Stimulated activated CD4-positive, alpha-beta T cell treated with anti-CD3 and anti-CD28 coated beads, Interleukin-15, amount 100 ng/mL, for 1 hour (primary cell): ENCODE data around the gene PNKD.

Source experiments
- DNase-seq, 2 donors: peaks; one replicate each; pipeline ENCODE4 v3.0.0-alpha.2; 2020; ENCODE audit warnings: low read depth in 1 of 2, low spot score in 1 of 2

The PNKD gene

DNA sequence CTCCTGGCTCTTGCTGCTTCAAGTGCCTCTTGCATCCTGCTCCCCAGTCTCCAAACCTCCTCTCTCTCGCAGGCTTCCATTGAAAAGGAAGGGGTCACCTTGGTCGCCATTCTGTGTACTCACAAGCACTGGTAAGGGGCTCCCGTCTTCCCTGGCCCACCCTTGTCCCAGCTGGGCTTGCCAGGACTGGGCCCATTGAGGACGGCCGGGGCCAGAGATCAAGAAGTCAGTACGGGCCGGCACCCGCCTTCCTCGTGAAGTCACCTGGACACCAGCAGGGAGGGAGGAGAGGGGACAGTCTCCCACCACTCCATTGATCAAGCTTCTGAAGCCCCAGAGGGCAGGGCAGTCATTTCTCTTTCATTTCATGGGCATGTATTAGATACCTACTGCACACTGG, 70.3 kb downstream of the PNKD start:
- no peak for DNase-seq

DNA sequence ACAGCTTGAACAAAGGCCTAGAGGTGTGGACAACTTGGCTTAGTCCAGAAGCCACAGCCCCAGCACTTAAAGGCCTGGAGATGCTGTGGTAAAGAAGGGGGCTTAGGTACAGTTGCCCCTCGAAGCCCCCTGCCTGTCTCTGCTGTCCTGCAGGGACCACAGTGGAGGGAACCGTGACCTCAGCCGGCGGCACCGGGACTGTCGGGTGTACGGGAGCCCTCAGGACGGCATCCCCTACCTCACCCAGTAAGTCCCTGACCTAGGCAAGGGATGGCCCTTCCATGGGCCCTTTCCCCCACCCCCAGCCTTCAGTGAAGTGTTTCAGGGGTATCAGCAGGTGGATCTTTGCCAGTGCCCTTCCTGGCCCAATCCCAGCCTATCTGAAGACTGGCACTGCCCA, 71.1 kb downstream of the PNKD start:
- DNase-seq = no peak

GRCh38 chr2:218342837-218343236, 72.5 kb downstream of the PNKD start:
- DNase-seq = no peak

GRCh38 chr2:218343591-218343990, 73.3 kb downstream of the PNKD start:
- no peak for DNase-seq

DNA sequence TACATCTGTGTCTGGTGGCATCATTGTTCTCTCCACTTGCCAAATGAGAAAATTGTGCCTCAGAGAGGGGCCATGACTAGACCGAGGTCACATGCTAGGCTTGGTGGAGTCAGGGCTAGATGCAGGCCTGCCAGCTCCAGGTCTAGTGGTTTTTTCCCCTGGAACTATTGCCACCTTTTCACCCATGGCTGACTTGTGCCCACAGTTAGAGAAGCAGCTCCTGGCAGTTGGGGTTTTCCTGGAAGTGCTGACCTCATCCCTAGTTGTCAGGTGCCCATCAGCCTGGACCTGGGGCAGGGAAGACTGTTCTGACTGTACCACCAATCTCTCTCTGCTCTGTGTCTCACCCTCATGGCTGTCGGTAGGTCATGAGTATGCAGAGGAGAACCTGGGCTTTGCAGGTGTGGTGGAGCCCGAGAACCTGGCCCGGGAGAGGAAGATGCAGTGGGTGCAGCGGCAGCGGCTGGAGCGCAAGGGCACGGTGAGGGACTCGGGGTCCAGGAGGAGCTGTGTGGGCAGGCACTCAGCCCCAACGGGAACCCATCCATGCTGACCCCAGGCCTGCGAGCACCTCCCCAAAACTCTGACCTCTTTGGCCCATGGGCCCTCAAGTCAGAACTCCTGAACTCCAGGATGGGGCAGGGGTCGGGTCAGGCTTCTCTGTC, 73.9 kb downstream of the PNKD start:
- no peak for DNase-seq

DNA sequence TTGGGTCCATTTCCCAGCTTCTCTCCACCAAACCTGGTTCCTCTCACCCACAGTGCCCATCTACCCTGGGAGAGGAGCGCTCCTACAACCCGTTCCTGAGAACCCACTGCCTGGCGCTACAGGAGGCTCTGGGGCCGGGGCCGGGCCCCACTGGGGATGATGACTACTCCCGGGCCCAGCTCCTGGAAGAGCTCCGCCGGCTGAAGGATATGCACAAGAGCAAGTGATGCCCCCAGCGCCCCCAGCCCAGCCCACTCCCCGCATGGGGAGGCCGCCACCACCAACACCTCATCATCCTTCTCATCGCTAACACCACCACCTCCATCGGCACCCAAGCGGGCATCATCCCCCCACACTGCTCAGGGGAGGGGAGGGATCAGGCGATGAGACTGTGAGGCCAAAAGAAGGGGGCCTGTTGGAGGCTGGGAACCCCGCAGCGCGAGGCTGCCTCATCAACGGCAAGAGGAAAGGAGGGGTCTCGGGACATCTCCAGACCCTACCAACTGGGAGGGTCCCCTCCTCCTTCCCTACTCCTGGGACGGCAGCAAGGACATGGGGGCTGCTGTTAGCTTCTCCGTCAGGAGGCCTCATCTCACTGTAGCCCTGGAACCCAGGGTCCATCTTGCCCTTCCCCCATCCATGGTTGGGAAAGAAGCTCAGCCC, 74.6 kb downstream of the PNKD start:
- no peak for DNase-seq

DNA sequence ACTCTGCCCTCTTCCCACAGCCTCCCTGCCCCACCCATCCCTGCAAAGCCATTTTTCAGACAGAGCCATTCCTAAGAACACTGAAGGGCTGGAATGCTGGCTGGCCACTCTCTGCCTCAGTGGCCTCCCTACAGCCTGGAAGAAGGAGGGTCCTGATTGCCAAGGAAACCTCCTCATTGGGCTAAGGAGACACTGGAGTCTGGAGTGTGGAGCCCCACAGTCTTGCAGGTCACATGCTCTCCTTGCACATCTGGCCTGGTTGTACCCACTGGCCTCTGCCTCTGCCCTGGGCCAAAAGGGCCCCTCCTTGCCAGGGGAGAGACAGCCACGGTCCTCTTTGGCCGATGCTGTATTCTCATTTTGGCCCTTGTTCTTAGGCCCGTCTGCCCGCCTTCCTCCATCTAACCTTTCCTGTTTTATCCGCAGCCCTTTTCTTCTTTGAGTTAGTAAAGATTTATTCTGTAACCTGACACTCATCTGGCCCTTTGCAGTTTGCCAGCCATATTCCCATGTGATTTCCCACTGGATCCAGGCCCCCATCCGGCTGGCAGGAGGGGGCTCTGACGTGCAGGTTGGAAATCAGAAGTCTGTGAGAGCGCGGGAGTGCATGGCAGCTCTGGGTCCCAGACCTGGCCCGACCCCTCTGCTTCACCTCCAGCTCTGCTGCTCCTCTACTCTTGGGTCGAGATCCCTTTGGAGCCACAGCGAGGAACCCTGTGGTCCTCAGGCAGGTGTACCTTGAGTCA, 75.3 kb downstream of the PNKD start:
- no peak for DNase-seq

GRCh38 chr2:218347172-218347571, 76.9 kb downstream of the PNKD start:
- DNase-seq = no peak

GRCh38 chr2:218354045-218354444, 83.7 kb downstream of the PNKD start:
- no peak for DNase-seq

DNA sequence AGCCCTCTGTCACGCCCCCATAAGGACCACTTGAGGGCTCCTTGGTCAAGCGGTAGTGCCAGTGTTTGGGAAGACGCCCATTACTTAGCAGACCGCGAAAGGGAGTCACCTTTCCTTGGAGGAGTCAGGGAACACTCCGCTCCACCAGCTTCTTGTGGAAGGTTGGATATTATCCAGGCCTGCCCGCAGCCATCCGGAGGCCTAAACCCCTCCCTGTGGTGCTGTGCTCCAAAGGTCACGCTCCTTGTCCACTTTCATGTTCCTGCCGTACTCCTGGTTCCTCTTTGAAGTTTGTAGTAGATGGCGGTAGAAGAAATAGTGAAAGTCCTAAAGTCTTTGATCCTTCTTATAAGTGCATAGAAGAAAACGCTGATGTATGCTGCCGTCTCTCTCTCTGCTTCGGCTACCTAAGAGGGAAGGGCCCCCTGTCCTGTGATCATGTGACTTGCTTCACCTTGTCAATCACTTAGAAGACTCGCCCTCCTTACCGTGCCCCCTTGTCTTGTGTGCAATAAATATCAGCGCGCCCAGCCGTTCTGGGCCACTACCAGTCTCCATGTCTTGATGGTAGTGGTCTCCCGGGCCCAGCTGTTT, 84.6 kb downstream of the PNKD start:
- DNase-seq = no peak

GRCh38 chr2:218357236-218358177, 87.2 kb downstream of the PNKD start:
- no peak for DNase-seq

DNA sequence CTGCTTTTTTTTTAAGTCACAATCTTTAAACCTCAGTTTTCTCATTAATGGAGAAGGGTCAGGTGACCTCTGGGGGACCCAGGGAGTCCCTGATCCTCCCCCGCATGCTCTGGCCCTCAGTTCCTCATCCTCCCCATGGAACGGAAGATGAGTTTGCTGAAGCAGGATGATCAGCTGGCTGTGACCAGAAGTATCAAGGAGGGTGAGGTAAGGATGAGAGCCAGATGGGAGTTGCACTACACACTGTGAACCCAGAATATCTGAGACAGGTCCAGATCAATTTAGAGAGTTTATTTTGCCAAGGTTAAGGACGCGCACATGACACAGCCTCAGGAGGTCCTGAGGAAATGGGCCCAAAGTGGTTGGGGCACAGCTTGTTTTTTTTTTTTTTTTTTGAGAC, 90.1 kb downstream of the PNKD start:
- DNase-seq = no peak

DNA sequence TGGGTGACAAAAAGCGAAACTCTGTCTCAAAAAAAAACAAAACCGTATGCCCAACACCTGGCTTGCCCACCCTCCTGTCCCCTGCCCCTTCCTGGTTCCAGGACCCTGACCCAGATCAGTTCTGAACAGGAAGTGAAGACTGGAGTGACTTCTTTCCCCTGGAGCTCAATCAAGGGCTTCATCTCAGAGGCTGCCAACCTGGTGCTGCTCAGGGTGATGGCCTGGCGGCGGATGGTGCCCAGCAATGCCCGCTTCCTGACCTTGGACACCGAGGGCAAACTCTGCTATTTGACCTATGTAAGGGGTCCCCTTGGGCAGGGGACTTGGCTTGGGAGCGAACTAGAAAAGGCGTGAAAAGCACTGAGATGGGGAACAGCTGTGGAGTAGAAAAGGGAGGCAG, 92.3 kb downstream of the PNKD start:
- no peak for DNase-seq

GRCh38 chr2:218363736-218364135, 93.4 kb downstream of the PNKD start:
- no peak for DNase-seq

- DNase-seq = no peak
Measured at GRCh38 chr2:218364196-218364595, 93.9 kb downstream of the PNKD start.

- no peak for DNase-seq
Measured at GRCh38 chr2:218366621-218367414, 96.5 kb downstream of the PNKD start.

DNA sequence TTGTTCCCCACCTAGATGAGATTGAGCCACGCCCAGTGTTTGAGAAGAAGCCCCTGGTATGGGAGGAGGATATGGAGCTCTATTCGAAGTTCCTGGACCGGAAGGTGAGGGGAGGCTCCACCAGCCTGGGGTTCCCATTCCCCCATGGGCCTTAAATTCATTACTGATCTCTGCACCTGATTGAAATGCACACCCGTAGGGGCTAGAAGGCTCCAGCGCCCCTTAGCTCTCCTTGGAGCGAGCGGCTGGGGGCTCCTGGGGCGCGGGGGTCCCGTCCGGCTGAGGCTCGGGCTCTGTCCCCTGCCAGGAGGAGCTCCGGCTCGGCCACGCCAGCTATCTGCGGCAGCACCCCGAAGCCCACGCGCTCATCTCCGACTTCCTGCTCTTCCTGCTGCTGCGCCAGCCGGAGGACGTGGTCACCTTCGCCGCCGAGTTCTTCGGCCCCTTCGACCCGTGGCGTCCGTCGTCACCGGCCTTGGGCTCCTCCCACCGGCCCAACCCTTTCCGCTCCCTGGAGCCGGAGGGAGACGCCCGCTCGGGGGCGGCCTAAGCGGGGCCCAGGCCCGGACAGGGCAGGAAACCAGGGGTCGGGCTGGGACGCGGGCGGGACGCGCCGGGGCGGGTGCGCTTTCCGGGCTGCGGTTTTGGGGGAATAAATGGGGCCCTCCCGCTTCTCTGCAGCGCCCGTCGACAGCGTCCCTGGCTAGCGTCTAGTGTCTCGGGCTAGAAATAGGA, 97.3 kb downstream of the PNKD start:
- peak; percentile 52 to 59 for DNase-seq

GRCh38 chr2:218368150-218368528, 97.8 kb downstream of the PNKD start:
- no peak for DNase-seq

DNA sequence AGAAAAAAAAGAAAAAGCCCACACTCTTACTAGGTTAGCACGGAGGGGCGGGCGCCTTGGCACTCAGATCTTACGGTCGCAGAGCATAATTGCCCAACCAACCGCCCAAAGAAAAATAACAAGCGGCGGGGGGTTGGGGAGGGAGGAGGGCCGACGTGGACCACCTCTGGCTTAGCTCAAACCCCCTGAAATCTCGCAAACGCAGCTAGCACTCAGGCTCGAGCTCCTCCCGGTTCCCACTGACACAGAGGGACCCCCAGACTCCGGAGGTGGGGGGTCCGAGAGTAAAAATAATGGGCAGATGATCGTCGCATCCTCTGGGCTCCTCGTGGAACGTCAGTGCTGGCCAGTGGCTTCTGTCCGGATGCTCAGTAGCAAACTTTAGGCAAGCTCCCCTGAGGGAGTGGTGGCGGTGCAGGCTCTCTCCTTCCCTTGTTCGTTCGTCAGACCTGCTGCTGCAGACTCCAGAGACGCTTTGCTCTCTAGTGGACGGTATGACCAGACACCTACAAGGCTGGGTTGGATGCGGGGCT, 98.4 kb downstream of the PNKD start:
- DNase-seq = no peak
